ENCODE data around the gene HBM.
"Not testable (repeated sequence)": the region's sequence is repeated elsewhere in the genome, so short reads cannot be mapped to it uniquely, and the experiment has no call there.

- TF ChIP-seq, protein P1, sequence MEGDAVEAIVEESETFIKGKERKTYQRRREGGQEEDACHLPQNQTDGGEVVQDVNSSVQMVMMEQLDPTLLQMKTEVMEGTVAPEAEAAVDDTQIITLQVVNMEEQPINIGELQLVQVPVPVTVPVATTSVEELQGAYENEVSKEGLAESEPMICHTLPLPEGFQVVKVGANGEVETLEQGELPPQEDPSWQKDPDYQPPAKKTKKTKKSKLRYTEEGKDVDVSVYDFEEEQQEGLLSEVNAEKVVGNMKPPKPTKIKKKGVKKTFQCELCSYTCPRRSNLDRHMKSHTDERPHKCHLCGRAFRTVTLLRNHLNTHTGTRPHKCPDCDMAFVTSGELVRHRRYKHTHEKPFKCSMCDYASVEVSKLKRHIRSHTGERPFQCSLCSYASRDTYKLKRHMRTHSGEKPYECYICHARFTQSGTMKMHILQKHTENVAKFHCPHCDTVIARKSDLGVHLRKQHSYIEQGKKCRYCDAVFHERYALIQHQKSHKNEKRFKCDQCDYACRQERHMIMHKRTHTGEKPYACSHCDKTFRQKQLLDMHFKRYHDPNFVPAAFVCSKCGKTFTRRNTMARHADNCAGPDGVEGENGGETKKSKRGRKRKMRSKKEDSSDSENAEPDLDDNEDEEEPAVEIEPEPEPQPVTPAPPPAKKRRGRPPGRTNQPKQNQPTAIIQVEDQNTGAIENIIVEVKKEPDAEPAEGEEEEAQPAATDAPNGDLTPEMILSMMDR (IDR thresholded peaks at IDR 0.05), result not testable (repeated sequence)
- TF ChIP-seq POLR2A, POLR2AphosphoS5 (IDR thresholded peaks at IDR 0.05): not testable (repeated sequence)
Observed at GRCh38 chr16:160242-160641, 5.5 kb upstream of the HBM start.
